Loucy (cell line): Measurements from ENCODE around the gene OSBPL1A.

Source experiments
- H2AFZ ChIP-seq: fragments of 200-600 bp; sonication (generic); 2 replicates; pipeline ENCODE4 v1.6.0; 2016; ENCODE audit warnings: antibody characterized with exemption, mild to moderate bottlenecking, low read length, moderate library complexity
- H3F3A ChIP-seq: fragments of 200-600 bp; 2 replicates; pipeline ENCODE4 v1.6.0; 2016; ENCODE audit warnings: antibody characterized with exemption, low read depth, mild to moderate bottlenecking
- H3K27me3 ChIP-seq: fragments of 200-600 bp; sonication (generic); 2 replicates; pipeline ENCODE4 v1.6.1; 2014; ENCODE audit warnings: low read length, mild to moderate bottlenecking; ENCODE audit not compliant: insufficient read depth, poor library complexity, severe bottlenecking
- H3K36me3 ChIP-seq: fragments of 200-600 bp; sonication (generic); 2 replicates; pipeline ENCODE4 v1.6.1; 2016; ENCODE audit warnings: low read length; ENCODE audit not compliant: insufficient read depth
- H3K4me1 ChIP-seq: fragments of 200-600 bp; sonication (generic); 2 replicates; pipeline ENCODE4 v1.5.1; 2014; ENCODE audit warnings: low read length, mild to moderate bottlenecking; ENCODE audit not compliant: insufficient read depth, poor library complexity, severe bottlenecking
- H3K4me2 ChIP-seq: fragments of 200-600 bp; sonication (generic); 2 replicates; pipeline ENCODE4 v1.6.0; 2014; ENCODE audit warnings: antibody characterized with exemption, low read length, low read depth, mild to moderate bottlenecking; ENCODE audit not compliant: poor library complexity, severe bottlenecking
- H3K4me3 ChIP-seq: fragments of 200-600 bp; sonication (generic); 2 replicates; pipeline ENCODE4 v1.5.1; 2014; ENCODE audit warnings: low read length, mild to moderate bottlenecking, mixed read lengths; ENCODE audit not compliant: poor library complexity, severe bottlenecking
- H3K79me2 ChIP-seq: fragments of 200-600 bp; sonication (generic); 2 replicates; pipeline ENCODE4 v1.6.1; 2014; ENCODE audit warnings: low read length; ENCODE audit not compliant: insufficient read depth
- H3K9ac ChIP-seq: fragments of 200-600 bp; sonication (generic); 2 replicates; pipeline ENCODE4 v1.6.0; 2014; ENCODE audit warnings: mild to moderate bottlenecking, low read depth, low read length, moderate library complexity; ENCODE audit not compliant: poor library complexity, severe bottlenecking
- H3K9me2 ChIP-seq: fragments of 200-600 bp; sonication (generic); replicated peaks from 2 replicates; pipeline ENCODE4 v1.6.1; 2016; ENCODE audit warnings: low read depth, low read length, mixed read lengths
- H3K9me3 ChIP-seq: fragments of 200-600 bp; sonication (generic); 2 replicates; pipeline ENCODE4 v1.6.1; 2014; ENCODE audit warnings: mild to moderate bottlenecking, antibody characterized with exemption, low read length, low read depth; ENCODE audit not compliant: insufficient read depth
- H4K20me1 ChIP-seq: fragments of 200-600 bp; sonication (generic); 2 replicates; pipeline ENCODE4 v1.6.0; 2014; ENCODE audit warnings: antibody characterized with exemption, low read length, mild to moderate bottlenecking; ENCODE audit not compliant: insufficient read depth, poor library complexity, severe bottlenecking
- EZH2phosphoT487 ChIP-seq: fragments of 200-600 bp; IDR thresholded peaks from 2 replicates; pipeline ENCODE4 v1.6.1; 2018; ENCODE audit warnings: antibody characterized with exemption, mild to moderate bottlenecking, moderate library complexity, borderline replicate concordance
- TF ChIP-seq, protein P1 (sequence below): fragments of 200-600 bp; sonication (generic); conservative IDR thresholded peaks from 2 replicates; pipeline ENCODE4 v1.5.1; 2014; ENCODE audit warnings: mild to moderate bottlenecking, antibody characterized with exemption, low read length

The OSBPL1A gene

GRCh38 chr18:24220318-24220688, 177.3 kb downstream of the OSBPL1A start:
- no peak overlapping the region for H3K9ac ChIP-seq
- no peaks in the 10 kb centered on the region for H4K20me1 ChIP-seq
- H3K9me3 ChIP-seq = no peaks in the 10 kb centered on the region
- no peaks in the 10 kb centered on the region for H3K4me1 ChIP-seq
- no peaks in the 10 kb centered on the region for H3K27me3 ChIP-seq
- H3K79me2 ChIP-seq = no peaks in the 10 kb centered on the region
- H3K4me3 ChIP-seq = no peak overlapping the region
- H3K9me2 ChIP-seq = no peaks in the 10 kb centered on the region
- no peak overlapping the region for H3K4me2 ChIP-seq
- no peaks in the 10 kb centered on the region for H3F3A ChIP-seq
- TF ChIP-seq, protein P1, sequence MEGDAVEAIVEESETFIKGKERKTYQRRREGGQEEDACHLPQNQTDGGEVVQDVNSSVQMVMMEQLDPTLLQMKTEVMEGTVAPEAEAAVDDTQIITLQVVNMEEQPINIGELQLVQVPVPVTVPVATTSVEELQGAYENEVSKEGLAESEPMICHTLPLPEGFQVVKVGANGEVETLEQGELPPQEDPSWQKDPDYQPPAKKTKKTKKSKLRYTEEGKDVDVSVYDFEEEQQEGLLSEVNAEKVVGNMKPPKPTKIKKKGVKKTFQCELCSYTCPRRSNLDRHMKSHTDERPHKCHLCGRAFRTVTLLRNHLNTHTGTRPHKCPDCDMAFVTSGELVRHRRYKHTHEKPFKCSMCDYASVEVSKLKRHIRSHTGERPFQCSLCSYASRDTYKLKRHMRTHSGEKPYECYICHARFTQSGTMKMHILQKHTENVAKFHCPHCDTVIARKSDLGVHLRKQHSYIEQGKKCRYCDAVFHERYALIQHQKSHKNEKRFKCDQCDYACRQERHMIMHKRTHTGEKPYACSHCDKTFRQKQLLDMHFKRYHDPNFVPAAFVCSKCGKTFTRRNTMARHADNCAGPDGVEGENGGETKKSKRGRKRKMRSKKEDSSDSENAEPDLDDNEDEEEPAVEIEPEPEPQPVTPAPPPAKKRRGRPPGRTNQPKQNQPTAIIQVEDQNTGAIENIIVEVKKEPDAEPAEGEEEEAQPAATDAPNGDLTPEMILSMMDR = no peak
- no peak for TF ChIP-seq EZH2phosphoT487
- H2AFZ ChIP-seq = no peak overlapping the region
- no peaks in the 10 kb centered on the region for H3K36me3 ChIP-seq

DNA sequence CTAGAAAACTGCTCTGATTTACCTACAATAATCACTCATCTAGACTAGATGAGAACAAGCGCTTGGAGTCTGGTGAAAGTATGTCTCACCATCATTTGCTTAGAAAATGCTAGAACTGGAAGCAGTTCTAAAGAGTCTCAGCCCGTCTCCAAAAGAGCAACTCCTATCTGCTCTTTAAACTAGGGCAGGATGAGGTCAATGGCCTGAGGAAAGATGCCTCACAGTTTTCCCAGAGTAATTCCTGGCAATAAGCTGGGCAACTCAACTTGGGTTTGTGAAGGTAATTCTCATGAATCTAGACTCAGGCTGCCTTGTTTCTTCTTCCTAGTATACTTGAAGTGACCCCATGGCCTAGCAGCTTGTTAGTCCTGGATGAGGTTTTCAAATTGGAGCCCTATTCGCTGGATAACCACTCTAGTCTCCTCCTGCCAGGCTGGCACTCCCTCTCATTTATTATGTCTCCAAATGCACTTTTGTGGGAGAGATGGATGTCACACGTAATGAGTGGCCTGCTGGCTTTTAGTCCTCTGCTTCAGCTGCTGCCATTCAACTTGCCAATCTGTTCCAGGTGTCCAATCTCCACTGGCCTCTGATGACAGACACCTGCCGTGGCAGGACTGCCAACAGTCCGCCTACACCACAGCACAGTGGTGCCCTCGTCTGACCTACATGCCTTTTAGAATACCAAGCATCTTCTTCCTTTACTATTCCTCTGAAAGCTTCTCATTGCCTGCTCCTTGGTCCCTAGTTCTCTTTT, 177.9 kb downstream of the OSBPL1A start:
- Histone ChIP-seq H3K9me2 (no peaks in the 10 kb centered on the region), H3K9ac (no peak overlapping the region), H3K27me3 (no peaks in the 10 kb centered on the region), H3K36me3 (no peaks in the 10 kb centered on the region), H3K4me3 (no peak overlapping the region), H3K4me2 (no peak overlapping the region), H3F3A (no peaks in the 10 kb centered on the region), H3K9me3 (no peaks in the 10 kb centered on the region), H4K20me1 (no peaks in the 10 kb centered on the region), H3K79me2 (no peaks in the 10 kb centered on the region), H2AFZ (no peak overlapping the region), H3K4me1 (no peaks in the 10 kb centered on the region)
- TF ChIP-seq EZH2phosphoT487 = no peak
- TF ChIP-seq, protein P1 = no peak

GRCh38 chr18:24214913-24215312, 182.7 kb downstream of the OSBPL1A start:
- Histone ChIP-seq H3K36me3 (no peaks in the 10 kb centered on the region), H3K27me3 (no peaks in the 10 kb centered on the region), H3K9ac (no peak overlapping the region), H3K9me2 (no peaks in the 10 kb centered on the region), H2AFZ (no peak overlapping the region), H3K79me2 (no peaks in the 10 kb centered on the region), H3K4me3 (no peak overlapping the region), H3F3A (no peaks in the 10 kb centered on the region), H3K4me1 (no peaks in the 10 kb centered on the region), H4K20me1 (no peaks in the 10 kb centered on the region), H3K9me3 (no peaks in the 10 kb centered on the region), H3K4me2 (no peak overlapping the region)
- TF ChIP-seq, protein P1 = no peak
- no peak for TF ChIP-seq EZH2phosphoT487
